Smooth muscle cell of the brain vasculature (primary cell): ENCODE results near the gene CD47.

Source experiments
- DNase-seq: peaks from one replicate; pipeline ENCODE4 v3.0.0-alpha.2; 2012; ENCODE audit warnings: low read depth, low spot score

The CD47 gene

DNA sequence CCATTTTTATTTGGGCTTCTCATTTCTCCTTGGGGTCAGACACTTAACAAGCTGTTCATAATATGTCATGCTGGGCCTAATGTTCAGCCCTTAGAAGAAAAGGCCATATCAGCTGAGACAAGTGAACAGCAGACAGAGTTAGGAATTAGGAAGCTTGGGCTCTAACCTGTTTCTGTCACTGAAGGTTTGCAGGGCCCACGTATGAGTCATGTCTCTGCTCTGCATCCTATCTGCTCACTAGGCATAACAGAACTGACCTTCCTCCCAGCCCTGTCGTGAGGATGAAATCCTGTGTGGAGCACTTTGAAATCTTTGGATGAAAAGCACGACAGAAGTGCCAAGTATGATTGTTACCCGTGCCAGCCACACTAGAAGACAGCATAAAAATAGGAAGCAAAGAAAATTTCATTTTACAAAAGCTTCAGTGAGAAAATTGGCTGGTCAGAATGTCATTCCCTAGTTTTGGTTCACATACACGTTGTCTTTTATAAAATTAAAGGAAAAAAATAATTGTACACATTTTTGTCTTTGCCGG is 26.5 kb upstream of the CD47 start:
- no peak for DNase-seq

DNA sequence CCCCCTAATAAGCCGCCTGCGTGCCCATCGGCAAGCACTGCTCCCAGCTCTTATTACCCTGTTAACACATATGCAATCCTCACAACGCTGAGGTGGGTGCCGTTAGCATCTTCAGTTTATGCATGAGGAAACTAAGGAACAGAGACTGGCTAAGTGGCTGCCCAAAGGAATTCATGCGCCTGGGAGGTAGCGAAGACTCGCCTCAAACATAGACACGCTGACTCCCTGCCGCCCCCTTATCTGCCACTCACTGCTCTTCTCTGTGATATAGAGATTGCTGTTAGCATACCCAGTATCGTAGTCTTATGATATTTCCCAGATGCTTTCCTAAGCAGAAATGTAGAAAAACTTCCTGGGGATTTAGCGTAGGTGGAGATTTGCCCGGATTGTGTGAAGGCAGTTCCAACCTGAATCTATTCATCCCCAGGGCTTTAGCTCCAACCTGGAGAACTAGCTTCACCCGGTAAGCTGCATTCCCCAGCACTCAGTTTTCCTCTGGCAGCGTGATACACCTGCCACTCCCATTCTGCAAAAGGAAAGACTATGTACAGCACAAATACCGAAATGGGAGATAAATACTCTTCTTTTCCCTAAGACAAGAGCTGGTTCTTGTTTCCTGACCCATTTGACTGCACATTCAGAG is 23.7 kb upstream of the CD47 start:
- no peak for DNase-seq

DNA sequence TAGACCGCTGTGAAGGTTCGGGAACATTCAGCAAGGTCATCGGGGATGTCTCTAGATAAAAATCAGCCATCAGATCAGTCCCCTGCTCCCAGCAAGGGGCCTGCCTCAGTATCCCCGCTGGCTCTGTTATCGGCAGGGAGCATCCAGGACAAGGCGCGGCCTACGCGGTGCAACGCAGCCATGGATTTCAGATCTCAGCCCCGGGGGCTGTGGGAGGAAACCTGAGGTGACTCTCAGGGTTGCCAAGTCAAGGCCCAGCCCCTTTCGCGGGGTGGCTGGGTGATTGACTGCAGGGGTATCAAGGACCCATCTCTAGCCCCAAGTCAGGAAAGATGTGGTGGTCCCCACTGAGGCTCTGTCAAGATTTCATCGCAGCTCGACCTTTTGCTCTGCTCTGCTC is 23.1 kb upstream of the CD47 start:
- no peak for DNase-seq

DNA sequence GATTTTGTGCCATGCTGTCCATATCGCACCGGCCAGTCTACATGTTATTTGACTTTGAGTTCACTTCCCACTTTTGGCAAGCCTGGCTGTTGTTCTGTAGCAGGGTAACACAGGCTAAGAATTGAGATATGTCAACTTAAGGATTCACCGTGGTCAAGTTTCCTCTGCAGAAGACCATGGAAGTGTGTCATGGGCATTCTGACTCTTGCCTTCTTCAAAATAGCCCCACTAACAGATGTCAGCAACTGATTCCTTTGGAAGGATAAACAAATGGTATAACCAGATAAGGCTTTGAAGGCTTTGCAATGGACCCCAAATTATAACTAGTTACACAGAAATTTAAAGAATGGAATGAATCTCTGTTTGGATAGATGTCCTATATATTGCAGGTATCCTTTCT is 20.1 kb upstream of the CD47 start:
- no peak for DNase-seq

DNA sequence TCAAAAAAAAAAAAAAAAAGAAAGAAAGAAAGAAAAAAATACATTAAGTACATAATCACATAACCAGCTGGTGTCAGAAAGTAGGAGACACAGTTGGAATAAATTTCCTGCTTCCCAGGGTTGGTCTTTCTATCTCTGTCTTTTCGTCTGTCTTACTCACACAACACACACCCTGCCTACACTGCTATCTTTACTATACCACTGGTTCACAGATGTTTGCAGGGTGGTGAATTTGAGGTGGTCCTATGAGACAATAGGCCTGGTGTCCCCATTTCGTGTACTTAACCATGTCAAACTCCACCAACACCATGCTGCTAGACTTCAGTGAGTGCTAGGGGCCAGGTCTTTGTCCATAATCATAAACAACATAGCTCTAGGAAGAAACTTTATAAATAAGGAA is 17.6 kb upstream of the CD47 start:
- no peak for DNase-seq

DNA sequence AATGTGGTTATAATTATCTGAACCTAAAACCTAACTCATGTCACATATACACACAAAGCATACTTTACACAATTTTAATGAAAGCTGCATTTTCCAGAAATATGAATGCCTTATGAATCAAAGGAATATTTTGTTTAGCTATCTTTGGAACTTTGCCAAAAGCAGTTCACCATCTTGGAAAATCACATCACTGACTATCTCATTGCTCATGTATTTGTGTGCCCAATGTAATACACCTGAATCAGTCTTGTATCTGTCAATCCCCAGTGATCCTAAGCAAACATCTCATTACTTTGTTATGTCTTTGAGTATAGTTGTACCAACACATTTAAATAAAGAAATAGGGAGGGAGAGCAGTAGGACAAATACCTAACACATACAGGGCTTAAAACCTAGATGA is 15.6 kb upstream of the CD47 start:
- no peak for DNase-seq

DNA sequence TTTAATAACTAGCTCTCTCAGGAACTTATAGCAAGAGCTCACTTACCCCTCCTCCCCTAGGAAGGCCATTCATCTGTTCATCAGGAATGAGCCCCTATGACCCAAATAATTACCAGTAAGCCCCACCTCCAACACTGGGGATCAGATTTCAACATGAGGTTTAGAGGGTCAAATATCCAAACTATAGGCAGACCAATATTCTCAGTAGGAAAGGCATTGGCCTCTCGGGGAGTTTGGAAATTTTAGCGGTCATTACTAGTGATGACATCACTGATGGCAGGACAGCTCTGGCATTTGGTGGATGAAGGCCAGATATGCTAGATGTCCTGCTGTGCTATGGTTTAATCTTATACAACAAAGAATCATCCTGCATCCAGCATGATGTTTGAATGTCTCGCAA is 15.2 kb upstream of the CD47 start:
- DNase-seq: peak; percentile 26

DNA sequence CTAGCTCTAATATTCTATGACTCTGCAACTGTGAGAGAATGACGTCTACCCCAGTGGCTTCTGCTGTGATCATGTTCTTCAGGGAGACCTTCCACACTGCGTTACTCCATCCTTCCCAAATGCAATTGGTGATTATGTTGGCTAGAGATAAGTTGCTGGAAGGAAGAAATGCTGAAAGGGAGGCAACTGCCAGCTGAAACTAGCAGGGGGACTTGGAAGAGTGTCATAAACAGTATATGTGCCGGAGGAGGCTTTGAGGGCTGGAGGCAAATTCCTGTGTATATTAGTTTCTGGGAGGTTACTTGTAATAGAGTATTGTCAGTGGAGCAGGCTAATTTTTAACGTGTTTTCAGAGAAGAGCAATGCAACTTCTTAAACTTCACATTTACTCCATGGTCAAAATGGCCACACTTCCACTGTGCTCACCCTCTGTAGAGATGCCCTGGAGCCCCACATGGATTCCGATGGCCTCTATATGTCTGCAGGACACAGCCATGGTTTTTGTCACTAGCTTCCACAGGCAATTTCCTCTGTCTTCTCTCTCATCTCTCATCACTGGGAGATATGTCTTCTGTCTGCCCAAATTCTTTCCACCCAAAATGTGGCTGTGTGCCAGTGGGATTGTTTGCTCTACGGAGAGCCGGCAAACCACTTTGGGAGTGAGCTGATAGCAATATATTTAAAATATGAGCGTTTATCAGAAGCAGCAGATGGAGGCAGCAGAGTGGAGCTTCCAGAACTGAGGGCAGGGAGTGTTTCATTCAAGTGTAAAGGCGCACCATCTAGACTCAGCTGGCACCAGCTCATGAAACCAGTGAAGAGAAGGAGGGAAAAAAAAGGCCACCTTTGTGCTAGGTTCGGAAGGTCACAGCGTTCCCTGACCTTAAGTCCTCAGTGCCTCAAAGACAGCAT is 13.3 kb upstream of the CD47 start:
- no peak for DNase-seq

DNA sequence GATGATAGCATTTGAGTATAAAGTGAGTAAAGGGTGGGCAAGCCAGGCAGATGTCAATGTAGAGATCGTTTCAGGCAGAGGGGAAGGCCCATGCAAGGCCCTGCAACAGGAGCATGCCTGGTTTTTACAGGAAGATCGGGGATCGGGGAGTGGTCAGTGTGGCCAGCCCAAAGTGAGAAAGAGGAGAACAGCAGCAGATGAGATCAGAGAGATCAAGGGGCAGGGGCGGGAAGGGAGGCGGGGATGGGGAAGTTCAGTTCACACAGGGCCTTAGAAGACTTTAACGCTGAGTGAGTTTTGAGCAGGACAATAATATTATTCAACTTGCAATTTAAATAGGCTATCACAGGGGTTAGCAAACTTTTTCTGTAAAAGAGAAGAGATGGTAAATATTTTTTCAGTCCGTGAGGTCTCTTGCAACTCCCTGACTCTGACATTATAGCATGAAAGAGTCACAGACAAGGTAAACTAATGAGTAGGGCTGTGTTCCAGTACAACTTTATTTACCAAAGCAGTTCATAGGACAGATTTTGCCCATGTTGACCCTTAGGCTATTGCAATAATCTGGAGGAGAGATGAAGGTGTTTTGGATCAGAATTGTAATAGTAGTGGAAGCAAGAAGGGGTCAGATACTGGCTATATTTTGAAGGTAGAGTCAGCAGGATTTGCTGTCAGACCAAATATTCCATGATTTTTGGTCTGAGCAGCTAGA is 12.4 kb upstream of the CD47 start:
- DNase-seq: no peak

DNA sequence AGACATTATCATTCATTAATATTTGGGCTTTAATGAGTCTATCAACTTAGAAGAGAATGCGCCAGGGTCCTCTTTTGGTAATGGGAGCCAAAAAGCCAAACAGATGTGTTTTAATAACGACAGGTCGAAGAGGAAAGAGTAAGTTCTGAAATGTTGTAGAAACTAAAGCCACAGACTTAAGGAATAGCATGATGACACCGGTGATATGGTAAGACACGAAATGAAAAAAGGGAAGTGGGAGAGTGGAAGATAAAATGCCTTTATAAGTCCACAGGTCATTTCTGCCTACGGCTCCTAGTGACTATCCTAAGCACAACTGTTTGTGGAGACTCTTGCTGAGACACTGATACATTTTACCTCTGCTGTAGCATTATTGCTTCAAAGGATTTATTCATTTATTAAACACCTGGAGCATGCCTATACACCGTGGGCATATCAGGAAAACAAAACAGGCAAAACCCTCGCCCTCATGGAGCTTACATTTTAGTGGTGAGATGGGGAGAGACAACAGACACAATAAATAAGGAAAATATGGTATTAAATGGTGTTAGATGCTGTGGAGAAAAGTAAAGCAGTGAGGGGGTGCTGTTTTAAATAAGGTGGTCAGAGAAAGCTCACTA is 11.7 kb upstream of the CD47 start:
- DNase-seq: no peak

DNA sequence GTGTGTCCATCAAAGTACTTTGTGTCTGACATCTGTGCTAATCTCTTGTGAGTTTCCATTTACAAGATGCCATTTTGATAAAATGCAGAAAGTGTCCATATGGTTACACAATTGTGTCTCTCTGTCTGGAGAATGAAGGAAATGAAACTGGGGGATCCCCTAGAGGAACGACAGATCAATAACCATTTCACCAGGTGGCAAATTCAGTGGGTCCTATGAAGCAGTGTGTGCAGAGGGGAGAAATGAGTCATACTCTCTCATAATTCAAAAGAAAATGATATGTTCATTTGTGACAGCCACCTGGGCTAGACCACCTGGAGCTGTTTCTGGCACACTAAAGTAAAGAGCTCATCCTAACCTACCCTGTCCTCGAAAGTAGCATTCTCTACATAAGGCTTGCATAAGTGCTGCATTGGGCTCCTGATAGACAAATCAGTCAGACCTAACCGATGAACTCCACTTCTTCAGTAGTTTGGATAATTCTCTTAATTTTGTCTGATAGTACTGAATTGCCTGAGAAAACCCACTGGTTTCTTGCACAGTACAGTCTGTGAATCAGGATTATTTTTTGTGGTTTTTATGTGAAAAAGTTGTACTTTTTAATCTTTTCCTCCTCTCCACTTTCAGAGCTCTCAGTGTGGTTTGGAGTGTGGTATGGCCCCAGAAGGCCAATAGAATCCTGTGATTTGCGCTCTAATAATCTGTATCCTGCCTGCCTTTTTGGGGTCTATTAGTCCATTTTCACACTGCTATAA is 10.3 kb upstream of the CD47 start:
- no peak for DNase-seq

DNA sequence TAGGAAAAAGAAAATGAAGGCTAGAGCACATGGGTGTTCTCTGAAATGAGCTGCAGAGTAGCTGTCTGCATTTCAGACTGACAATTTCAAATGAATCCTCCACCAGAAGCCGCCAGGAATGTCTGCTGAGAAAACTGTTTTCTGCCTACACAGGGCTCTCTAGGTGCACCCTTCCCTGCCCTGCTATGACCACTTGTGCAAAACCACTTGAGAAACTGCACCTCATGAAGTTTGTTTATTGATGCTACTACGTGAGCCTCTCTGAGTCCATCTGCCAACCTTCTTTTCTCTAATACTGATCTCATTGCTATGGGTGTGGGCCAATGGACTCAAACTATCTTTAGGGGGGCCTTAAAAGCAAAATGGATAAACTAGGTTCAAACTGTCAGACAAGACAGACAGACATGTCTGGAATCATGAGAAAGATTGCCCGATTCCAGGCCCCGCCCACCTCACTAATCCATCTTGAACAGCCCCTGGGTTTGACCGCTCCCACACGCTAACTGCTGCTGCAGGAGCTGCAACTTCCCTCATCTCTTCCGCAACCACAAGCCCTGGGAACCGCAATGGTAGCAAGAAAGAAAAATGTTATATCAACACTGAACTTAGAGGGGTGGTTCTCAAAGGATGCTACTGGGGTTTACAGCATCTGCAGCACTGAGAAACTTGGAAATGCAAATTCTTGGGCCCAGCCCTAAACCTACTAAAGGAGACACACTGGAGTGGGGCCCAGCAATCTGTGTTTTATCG is 9.0 kb upstream of the CD47 start:
- no peak for DNase-seq

DNA sequence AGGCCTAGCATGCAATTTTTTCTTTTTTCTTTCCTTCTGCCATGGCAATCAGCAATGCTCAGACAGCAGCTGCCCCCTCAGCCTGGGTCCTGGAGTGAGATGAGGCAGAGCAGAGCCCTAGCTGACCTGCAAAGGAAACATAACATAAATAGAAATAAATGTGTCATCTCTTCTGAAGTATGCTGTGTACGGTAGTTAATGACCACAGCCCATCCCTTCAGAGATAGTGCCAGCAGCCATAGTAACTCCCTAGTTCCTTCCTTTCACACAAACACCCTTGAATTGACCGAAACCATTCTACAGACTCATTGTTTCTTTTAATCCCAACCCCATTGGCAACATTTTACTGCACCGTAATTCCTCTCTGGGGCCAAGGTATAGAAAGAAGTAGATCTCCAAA is 8.4 kb upstream of the CD47 start:
- no peak for DNase-seq

DNA sequence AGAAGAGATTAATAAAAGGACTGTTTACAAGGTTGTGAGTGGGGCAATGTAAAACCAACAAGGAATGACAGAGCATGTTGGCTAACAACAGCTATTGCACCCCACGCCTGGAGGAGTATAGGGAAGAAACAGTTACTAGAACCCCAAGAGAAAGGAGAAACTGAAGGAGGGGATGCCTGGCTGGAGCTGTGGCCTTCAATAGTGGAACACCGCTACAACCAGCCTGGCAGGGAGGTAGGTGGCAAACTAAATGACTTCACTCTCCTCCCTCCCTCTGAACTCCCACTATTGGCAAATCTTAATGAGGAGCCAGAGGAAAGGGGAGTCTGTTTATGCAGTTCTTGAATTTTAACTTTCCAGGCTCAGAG is 7.2 kb upstream of the CD47 start:
- no peak for DNase-seq

DNA sequence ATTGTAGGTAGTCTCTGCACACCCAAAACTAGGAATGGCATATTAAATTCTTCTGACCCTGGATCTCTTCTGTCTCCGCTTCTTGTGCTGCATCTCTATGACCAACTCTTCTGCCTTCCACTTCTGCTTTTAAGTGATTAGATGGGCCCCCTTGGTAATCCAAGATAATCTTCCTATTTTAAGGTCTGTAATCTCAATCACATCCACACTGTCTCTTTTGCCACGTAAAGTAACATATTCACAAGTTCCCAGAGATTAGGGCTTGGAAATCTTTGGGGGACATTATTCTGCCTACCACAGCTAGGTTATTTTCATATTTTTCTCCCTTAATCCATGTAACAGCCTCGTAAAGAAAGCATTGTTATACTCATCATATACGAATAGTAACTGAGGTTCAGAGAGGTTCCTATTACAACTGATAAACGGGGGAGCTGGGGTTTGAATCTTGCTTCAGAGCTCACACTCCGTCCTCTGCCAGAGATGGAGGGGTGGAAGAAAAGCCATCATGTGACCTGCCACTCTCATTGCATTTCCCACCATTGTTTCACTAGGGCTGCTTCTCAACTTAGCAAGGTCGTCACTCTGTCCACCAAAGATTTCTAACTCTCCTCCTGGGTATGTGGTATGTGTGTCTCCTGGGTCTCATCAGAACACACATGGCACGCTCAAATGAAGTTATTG is 6.6 kb upstream of the CD47 start:
- DNase-seq: no peak

DNA sequence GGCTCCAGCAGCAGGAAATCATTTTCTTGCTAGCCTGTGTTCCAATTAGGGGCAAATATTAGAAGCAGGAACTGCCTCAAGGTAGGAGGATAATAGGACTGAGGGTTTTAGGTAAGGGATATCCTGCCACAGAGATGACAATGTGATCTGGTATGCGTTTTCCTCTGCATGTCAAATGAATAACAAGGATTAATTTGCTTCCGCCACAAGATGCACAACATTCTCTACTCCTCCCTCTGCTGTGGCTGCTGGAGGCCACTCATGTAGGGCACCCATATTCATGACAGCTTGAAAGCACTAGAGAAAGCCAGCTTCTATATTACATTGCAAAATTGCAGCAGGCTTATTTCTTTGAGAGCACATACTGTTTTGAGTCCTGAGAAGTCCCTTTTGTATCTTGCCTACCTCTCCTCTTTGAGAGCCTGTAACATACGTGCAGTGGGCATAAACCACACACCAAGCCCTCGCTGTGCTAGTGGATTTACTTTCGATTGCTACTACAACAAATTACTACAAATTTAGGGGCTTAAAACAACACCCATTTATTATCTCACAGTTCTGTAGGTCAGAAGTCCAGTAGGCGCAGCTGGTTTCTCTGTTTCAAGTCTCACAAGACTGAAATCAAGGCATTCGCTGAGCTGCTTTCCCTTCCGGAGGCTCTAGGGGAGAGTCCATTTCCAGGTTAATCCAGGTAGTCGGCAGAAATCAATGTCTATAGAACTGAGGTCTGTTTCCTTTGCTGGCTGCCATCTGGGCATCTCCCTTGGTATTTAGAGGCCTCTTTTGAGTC is 5.9 kb upstream of the CD47 start:
- DNase-seq: no peak

DNA sequence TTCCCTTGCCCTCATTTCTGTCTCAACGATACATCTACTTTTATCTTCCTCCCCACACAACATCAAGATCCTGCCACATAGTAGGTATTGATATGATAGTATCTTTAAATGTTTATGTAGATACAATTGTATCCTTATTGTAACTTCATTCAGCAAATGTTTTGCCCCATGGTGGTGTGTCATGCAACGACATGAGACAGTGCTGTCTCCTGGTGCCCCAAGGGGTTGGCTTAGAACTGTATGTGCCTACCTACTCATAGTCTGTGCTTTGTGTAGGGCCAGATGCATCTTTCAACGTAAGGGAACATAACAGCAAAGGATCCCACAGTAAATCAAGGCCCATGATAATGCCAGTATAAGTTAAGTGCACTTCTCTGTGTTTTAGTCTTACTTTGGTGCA is 2.8 kb upstream of the CD47 start:
- DNase-seq: no peak

DNA sequence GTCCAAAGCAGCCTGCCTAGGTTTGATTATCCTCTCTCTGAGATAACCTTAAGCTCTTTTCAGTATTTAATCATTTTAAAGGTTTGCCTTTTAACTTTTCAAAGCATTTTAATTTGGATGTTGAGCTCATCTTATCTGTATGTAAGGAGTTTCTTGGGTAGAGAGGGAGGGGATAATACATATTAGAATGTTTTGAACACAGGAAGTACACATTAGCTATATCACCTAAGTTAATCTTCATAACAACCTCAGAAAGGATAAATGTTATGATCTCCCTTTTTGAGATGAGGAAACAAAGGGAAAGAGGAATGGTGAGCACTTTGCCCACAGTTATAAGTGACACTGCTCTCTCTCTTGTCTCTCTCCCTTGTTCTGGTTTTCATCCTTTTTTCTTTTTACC is 2.2 kb upstream of the CD47 start:
- no peak for DNase-seq

DNA sequence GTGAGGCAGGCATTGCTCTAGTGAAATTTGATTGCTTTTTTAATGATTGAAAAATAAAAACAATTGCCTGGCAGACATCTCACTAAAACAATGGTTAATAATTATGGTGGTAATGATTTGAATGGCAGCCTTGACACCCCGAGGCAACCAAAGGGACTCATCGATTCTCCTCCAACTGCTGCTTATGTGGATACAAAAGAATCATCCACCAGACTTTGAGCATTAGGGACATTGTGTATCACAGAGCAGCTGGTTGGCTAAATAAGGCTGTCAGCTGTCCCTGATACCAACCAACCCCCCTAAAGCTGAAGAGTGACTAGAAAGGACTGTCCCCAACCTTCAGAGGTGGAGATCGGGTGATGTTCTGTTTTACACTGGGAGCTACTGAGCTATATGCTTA is 1.7 kb upstream of the CD47 start:
- DNase-seq: no peak
